Endothelial cell of umbilical vein (primary cell): ENCODE measurements around the gene NANOS3.

Source experiments
- CTCF ChIP-seq, 2 donors: IDR thresholded peaks; 1 replicate in 1 of 2; 2 replicates in 1 of 2; pipeline ENCODE4 v1.5.1; 2011; ENCODE audit warnings: low read length in 2 of 2, mild to moderate bottlenecking in 2 of 2, moderate library complexity in 2 of 2, control low read depth in 1 of 2, inconsistent platforms in 1 of 2, low read depth in 1 of 2; ENCODE audit not compliant: insufficient read depth in 1 of 2; ENCODE audit errors: extremely low read depth in 1 of 2
- EZH2 ChIP-seq: IDR thresholded peaks from 2 replicates; pipeline ENCODE4 v1.6.1; 2012; ENCODE audit warnings: borderline replicate concordance, low read depth, mild to moderate bottlenecking, moderate library complexity, low read length, inconsistent platforms; ENCODE audit not compliant: severe bottlenecking
- POLR2A ChIP-seq: IDR thresholded peaks from 2 replicates; pipeline ENCODE4 v1.6.1; 2012; ENCODE audit warnings: low read depth, mild to moderate bottlenecking, control low read depth, low read length
- POLR2AphosphoS5 ChIP-seq: IDR thresholded peaks from 2 replicates; pipeline ENCODE4 v1.6.1; 2012; ENCODE audit warnings: low read depth, mild to moderate bottlenecking, control low read depth, low read length, moderate library complexity; ENCODE audit not compliant: insufficient read depth
- TF ChIP-seq, protein P1 (sequence below): IDR thresholded peaks from 2 replicates; pipeline ENCODE4 v1.6.1; 2011; ENCODE audit not compliant: insufficient read depth, insufficient read length

DNA sequence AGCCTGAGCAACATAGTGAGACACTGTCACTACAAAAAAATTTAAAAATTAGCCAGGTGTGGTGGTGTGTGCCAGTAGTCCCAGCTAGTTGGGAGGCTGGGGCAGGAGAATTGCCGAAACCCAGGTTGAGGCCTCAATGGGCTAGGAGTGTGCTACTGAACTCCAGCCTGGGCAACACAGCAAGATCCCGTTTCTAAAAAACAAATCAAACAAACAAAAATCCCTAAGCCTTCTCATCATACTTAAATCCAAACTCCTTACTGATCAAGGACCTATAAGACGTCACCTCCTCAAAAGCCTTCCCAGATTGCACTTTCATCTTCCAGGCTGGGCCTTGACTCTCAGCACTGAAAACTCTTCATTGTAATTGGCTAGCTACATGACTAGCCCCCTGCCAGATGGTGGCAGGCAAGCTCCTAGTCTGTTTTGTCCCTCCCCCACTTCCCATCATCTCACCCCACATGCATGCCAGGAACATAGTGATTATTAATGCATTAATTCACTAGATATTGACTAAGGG lies 17.5 kb upstream of the NANOS3 start:
- no peak for TF ChIP-seq POLR2AphosphoS5
- peak in 1 of 2 donors; percentile 6 for TF ChIP-seq CTCF (IDR thresholded peaks at IDR 0.05; ENCODE audit: extremely low read depth in 1 of 2, insufficient read depth in 1 of 2, low read depth in 1 of 2, low read length in 2 of 2)
- TF ChIP-seq POLR2A: no peak
- TF ChIP-seq EZH2: no peak
- TF ChIP-seq, protein P1, sequence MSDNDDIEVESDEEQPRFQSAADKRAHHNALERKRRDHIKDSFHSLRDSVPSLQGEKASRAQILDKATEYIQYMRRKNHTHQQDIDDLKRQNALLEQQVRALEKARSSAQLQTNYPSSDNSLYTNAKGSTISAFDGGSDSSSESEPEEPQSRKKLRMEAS: no peak
